PC-3 (cell line): ENCODE data around the gene HECW1. TPM values are rescaled to one million over a fixed set of nuclear protein-coding genes. Genes with fewer than 3 reads are reported as not detected.

Experiments
- ATAC-seq: fragments of 200-7000 bp; cut with Tn5 transposase; 2 replicates; pipeline ENCODE4 v1.9.1; 2020; ENCODE audit warnings: mild to moderate bottlenecking, moderate library complexity
- BruUV-seq: library from RNA; stranded (reverse); fragments of 400-500 nt; replicated peaks from 2 replicates; lab custom pipeline; 2021; lab: Mats Ljungman, UMichigan
- CTCF ChIA-PET: fragments of 300-600 bp; sonication (Branson Sonifier 250); formaldehyde crosslinking; loops from one replicate; lab custom pipeline; 2022; ENCODE audit warnings: antibody characterized with exemption; lab: Charles Lee
- POLR2A ChIA-PET: fragments of 300-600 bp; sonication (Branson Sonifier 250); formaldehyde crosslinking; loops from one replicate; lab custom pipeline; 2022; ENCODE audit warnings: antibody characterized with exemption; ENCODE audit not compliant: unreplicated experiment; lab: Charles Lee
- DNase-seq: peaks from one replicate; pipeline ENCODE4 v3.0.0-alpha.2; 2015
- H2AFZ ChIP-seq: fragments of 300-600 bp; sonication (generic); 2 replicates; pipeline ENCODE4 v1.6.0; 2016; ENCODE audit warnings: antibody characterized with exemption, low read length
- H3F3A ChIP-seq: fragments of 300-600 bp; sonication (generic); one replicate; pipeline ENCODE4 v1.6.0; 2017; ENCODE audit warnings: antibody characterized with exemption, low read length, control low read depth, mild to moderate bottlenecking; ENCODE audit not compliant: unreplicated experiment
- H3K27ac ChIP-seq: fragments of 300-600 bp; sonication (generic); 2 replicates; pipeline ENCODE4 v1.5.1; 2016; ENCODE audit warnings: mild to moderate bottlenecking, low read length
- H3K27me3 ChIP-seq: fragments of 300-600 bp; sonication (generic); 2 replicates; pipeline ENCODE4 v1.6.1; 2016; ENCODE audit warnings: low read length, mixed read lengths
- H3K36me3 ChIP-seq: fragments of 300-600 bp; sonication (generic); 2 replicates; pipeline ENCODE4 v1.6.1; 2016; ENCODE audit warnings: low read depth, mixed run types, low read length, mixed read lengths
- H3K4me1 ChIP-seq: fragments of 300-600 bp; sonication (generic); 2 replicates; pipeline ENCODE4 v1.5.1; 2016; ENCODE audit warnings: low read length; ENCODE audit not compliant: insufficient read depth
- H3K4me2 ChIP-seq: fragments of 300-600 bp; sonication (generic); 2 replicates; pipeline ENCODE4 v1.6.0; 2016; ENCODE audit warnings: low read length
- H3K4me3 ChIP-seq: fragments of 300-600 bp; sonication (generic); 2 replicates; pipeline ENCODE4 v1.5.1; 2016; ENCODE audit warnings: mild to moderate bottlenecking, low read length, mixed read lengths
- H3K79me2 ChIP-seq: fragments of 300-600 bp; sonication (generic); 2 replicates; pipeline ENCODE4 v1.6.1; 2017; ENCODE audit warnings: low read length, mixed read lengths
- H3K9ac ChIP-seq: fragments of 300-600 bp; sonication (generic); 2 replicates; pipeline ENCODE4 v1.6.0; 2016; ENCODE audit warnings: mild to moderate bottlenecking, low read length
- H3K9me2 ChIP-seq: fragments of 300-600 bp; sonication (generic); replicated peaks from 2 replicates; pipeline ENCODE4 v1.6.1; 2016; ENCODE audit warnings: mixed run types, low read length, mixed read lengths
- H3K9me3 ChIP-seq: fragments of 300-600 bp; sonication (generic); 2 replicates; pipeline ENCODE4 v1.6.1; 2016; ENCODE audit warnings: low read length, mixed read lengths
- H4K20me1 ChIP-seq: fragments of 300-600 bp; sonication (generic); 2 replicates; pipeline ENCODE4 v1.6.1; 2016; ENCODE audit warnings: low read length, mixed read lengths
- EZH2 ChIP-seq: fragments of 300-600 bp; sonication (generic); IDR thresholded peaks from one replicate; pipeline ENCODE4 v1.6.1; 2017; ENCODE audit warnings: antibody characterized with exemption, mild to moderate bottlenecking, low read length; ENCODE audit not compliant: unreplicated experiment
- EZH2phosphoT487 ChIP-seq: fragments of 300-600 bp; sonication (generic); IDR thresholded peaks from 2 replicates; pipeline ENCODE4 v1.6.1; 2018; ENCODE audit warnings: mild to moderate bottlenecking, antibody characterized with exemption, low read length, borderline replicate concordance
- intact Hi-C: fragments of 100-400 bp; cut with micrococcal nuclease; formaldehyde crosslinking; loops from 2 replicates; pipeline ENCODE4 v1.9.0; 2023
- total RNA-seq: library from RNA; depleted of rRNA; stranded (reverse); fragments of >200 nt; gene quantifications from 2 replicates; pipeline ENCODE4 v1.2.3, GENCODE V29; 2014
- TF ChIP-seq, protein P1 (sequence below): fragments of 300-600 bp; sonication (generic); conservative IDR thresholded peaks from 2 replicates; pipeline ENCODE4 v1.5.1; 2017; ENCODE audit warnings: antibody characterized with exemption, low read depth, mild to moderate bottlenecking, low read length

HECW1 gene
- total RNA-seq, 1 experiment from 2014 or later, result 3.0 TPM

DNA sequence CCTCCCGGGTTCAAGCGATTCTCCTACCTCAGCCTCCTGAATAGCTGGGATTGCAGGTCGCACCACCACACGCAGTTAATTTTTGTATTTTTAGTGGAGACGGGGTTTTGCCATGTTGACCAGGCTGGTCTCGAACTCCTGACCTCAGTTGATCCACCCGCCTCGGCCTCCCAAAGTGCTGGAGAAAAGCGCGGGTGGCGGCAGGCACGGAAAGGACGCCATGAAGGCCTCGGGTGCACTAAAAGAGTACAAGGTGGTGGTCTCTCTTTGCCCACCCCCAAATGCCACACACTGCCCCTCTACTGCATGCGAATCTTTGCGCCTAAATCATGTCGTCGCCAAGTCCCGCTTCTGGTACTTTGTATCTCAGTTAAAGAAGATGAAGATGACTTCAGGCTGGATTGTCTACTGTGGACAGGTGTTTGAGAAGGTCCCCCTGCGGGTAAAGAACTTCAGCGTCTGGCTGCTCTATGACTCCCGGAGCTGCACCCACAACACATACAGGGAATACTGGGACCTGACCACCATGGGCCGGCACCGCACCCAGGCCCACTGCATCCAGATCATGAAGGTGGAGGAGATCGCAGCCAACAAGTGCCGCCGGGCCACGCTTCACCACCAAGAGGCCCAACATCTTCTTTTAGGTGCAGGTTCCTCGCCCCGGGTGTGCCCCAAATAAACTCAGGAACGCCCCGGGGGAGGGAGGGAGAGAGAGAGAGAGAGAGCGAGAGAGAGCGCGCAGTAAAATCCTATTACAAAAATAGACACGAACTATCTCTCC lies 161.7 kb downstream of the HECW1 start:
- ChIA-PET CTCF (no interaction called here), POLR2A (no interaction called here)
- Histone ChIP-seq H3K27ac (no peak overlapping the region), H4K20me1 (no peaks in the 10 kb centered on the region), H3K9me2 (no peaks in the 10 kb centered on the region), H3K9ac (no peak overlapping the region), H3K4me2 (no peak overlapping the region), H3K9me3 (no peaks in the 10 kb centered on the region), H3K36me3 (no peaks in the 10 kb centered on the region), H3K4me3 (no peak overlapping the region), H2AFZ (no peak overlapping the region), H3K79me2 (no peaks in the 10 kb centered on the region), H3F3A (no peaks in the 10 kb centered on the region), H3K27me3 (no peaks in the 10 kb centered on the region), H3K4me1 (no peaks in the 10 kb centered on the region)
- DNase-seq (no peak), ATAC-seq (no peak)
- no TSS peak for BruUV-seq
- intact Hi-C loops, result no loop called here
- no peak for TF ChIP-seq EZH2
- TF ChIP-seq EZH2phosphoT487, result no peak
- TF ChIP-seq, protein P1, sequence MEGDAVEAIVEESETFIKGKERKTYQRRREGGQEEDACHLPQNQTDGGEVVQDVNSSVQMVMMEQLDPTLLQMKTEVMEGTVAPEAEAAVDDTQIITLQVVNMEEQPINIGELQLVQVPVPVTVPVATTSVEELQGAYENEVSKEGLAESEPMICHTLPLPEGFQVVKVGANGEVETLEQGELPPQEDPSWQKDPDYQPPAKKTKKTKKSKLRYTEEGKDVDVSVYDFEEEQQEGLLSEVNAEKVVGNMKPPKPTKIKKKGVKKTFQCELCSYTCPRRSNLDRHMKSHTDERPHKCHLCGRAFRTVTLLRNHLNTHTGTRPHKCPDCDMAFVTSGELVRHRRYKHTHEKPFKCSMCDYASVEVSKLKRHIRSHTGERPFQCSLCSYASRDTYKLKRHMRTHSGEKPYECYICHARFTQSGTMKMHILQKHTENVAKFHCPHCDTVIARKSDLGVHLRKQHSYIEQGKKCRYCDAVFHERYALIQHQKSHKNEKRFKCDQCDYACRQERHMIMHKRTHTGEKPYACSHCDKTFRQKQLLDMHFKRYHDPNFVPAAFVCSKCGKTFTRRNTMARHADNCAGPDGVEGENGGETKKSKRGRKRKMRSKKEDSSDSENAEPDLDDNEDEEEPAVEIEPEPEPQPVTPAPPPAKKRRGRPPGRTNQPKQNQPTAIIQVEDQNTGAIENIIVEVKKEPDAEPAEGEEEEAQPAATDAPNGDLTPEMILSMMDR, result no peak

- Histone ChIP-seq H3K27ac (no peak overlapping the region), H3K4me1 (no peaks in the 10 kb centered on the region), H3K36me3 (no peaks in the 10 kb centered on the region), H4K20me1 (no peaks in the 10 kb centered on the region), H3F3A (no peaks in the 10 kb centered on the region), H3K4me3 (no peak overlapping the region), H3K79me2 (no peaks in the 10 kb centered on the region), H3K9me3 (no peaks in the 10 kb centered on the region), H3K9ac (no peak overlapping the region), H3K4me2 (no peak overlapping the region), H3K27me3 (no peaks in the 10 kb centered on the region), H2AFZ (no peak overlapping the region), H3K9me2 (no peaks in the 10 kb centered on the region)
- intact Hi-C loops, result no loop called here
- CTCF ChIA-PET, result no interaction called here
- POLR2A ChIA-PET, result no interaction called here
- TF ChIP-seq EZH2phosphoT487, result no peak
- TF ChIP-seq, protein P1, result no peak
- no peak for TF ChIP-seq EZH2
- ATAC-seq (no peak), DNase-seq (no peak)
- no TSS peak for BruUV-seq
Observed at GRCh38 chr7:43274752-43275151, 162.3 kb downstream of the HECW1 start.

DNA sequence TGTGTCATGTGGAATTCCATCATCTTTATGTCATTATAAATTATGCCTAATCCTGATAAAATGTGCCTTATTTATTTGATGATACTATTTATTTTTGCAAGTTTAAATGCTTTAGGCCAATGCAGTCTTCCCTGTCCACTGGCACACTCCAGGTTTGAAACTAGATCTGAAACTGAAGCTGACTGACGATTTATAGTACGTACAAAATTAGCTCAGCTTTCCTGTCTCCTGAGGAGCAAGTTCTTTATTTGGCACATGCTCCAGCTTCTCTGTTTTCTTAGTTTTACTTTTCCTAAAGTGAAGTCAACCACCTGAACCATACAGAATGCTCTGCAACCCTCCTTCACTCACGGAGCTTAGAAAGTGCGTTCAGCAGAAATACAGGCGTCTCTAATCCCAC lies 164.1 kb downstream of the HECW1 start:
- Histone ChIP-seq H3K9ac (no peak overlapping the region), H3K4me2 (no peak overlapping the region), H3K9me3 (no peaks in the 10 kb centered on the region), H3K4me1 (no peaks in the 10 kb centered on the region), H4K20me1 (no peaks in the 10 kb centered on the region), H3F3A (no peaks in the 10 kb centered on the region), H3K36me3 (no peaks in the 10 kb centered on the region), H3K9me2 (no peaks in the 10 kb centered on the region), H2AFZ (no peak overlapping the region), H3K4me3 (no peak overlapping the region), H3K79me2 (no peaks in the 10 kb centered on the region), H3K27me3 (no peaks in the 10 kb centered on the region), H3K27ac (no peak overlapping the region)
- DNase-seq (no peak), ATAC-seq (no peak)
- no peak for TF ChIP-seq EZH2
- no peak for TF ChIP-seq EZH2phosphoT487
- TF ChIP-seq, protein P1, result no peak
- intact Hi-C loops, result no loop called here
- POLR2A ChIA-PET, result no interaction called here
- no TSS peak for BruUV-seq
- CTCF ChIA-PET, result no interaction called here
